Caco-2 (cell line): ENCODE data around the gene GCC2. TPM values are rescaled to one million over a fixed set of nuclear protein-coding genes. Genes with fewer than 3 reads are reported as not detected.

Experiments used
- BruUV-seq: library from RNA; stranded (reverse); fragments of 400-500 nt; replicated peaks from 2 replicates; lab custom pipeline; 2021; lab: Mats Ljungman, UMichigan
- CTCF ChIA-PET: fragments of 300-600 bp; sonication (Branson Sonifier 250); formaldehyde crosslinking; loops from one replicate; lab custom pipeline; 2022; ENCODE audit warnings: antibody characterized with exemption; lab: Charles Lee
- POLR2A ChIA-PET: fragments of 300-600 bp; sonication (Branson Sonifier 250); formaldehyde crosslinking; loops from one replicate; lab custom pipeline; 2022; ENCODE audit warnings: antibody characterized with exemption; lab: Charles Lee
- DNase-seq, 2 experiments: peaks; one replicate each; pipeline versions ENCODE4 v3.0.0 to v3.0.0-alpha.2; 2020 to 2022
- H3K27me3 ChIP-seq: replicated peaks from 2 replicates; pipeline ENCODE4 v1.6.0; 2011; ENCODE audit warnings: low read length; ENCODE audit not compliant: control insufficient read depth, insufficient read depth
- H3K36me3 ChIP-seq: 2 replicates; pipeline ENCODE4 v1.5.1; 2011; ENCODE audit warnings: low read length; ENCODE audit not compliant: control insufficient read depth, insufficient read depth
- H3K4me1 ChIP-seq: fragments of 250-450 bp; sonication (Bioruptor Pico); 2 replicates; pipeline ENCODE4 v1.5.1; 2020; ENCODE audit warnings: mild to moderate bottlenecking
- H3K4me3 ChIP-seq: 2 replicates; pipeline ENCODE4 v1.5.1; 2011; ENCODE audit warnings: low read depth, mild to moderate bottlenecking, control low read depth, low read length
- H3K9me3 ChIP-seq: fragments of 250-450 bp; sonication (Bioruptor Pico); 2 replicates; pipeline ENCODE4 v1.5.1; 2020; ENCODE audit warnings: mild to moderate bottlenecking, moderate library complexity
- H3K27ac Mint-ChIP-seq: one replicate; pipeline ENCODE4 v1.8.0; 2022; ENCODE audit warnings: mixed read lengths; ENCODE audit not compliant: unreplicated experiment
- H3K27me3 Mint-ChIP-seq: one replicate; pipeline ENCODE4 v1.8.0; 2022; ENCODE audit warnings: mixed read lengths; ENCODE audit not compliant: insufficient read depth, unreplicated experiment
- H3K36me3 Mint-ChIP-seq: one replicate; pipeline ENCODE4 v1.8.0; 2022; ENCODE audit warnings: mild to moderate bottlenecking, mixed read lengths; ENCODE audit not compliant: insufficient read depth, unreplicated experiment
- H3K4me1 Mint-ChIP-seq: one replicate; pipeline ENCODE4 v1.8.0; 2022; ENCODE audit warnings: low read depth, mixed read lengths; ENCODE audit not compliant: unreplicated experiment
- H3K4me3 Mint-ChIP-seq: one replicate; pipeline ENCODE4 v1.8.0; 2022; ENCODE audit warnings: mild to moderate bottlenecking, moderate library complexity, mixed read lengths; ENCODE audit not compliant: unreplicated experiment
- H3K9me3 Mint-ChIP-seq: one replicate; pipeline ENCODE4 v1.8.0; 2022; ENCODE audit warnings: mixed read lengths; ENCODE audit not compliant: unreplicated experiment
- intact Hi-C: fragments of 100-400 bp; cut with micrococcal nuclease; formaldehyde crosslinking; loops from one replicate; pipeline ENCODE4 v1.10.0; 2022; ENCODE audit not compliant: unreplicated experiment
- total RNA-seq: library from RNA; stranded (reverse); gene quantifications from 2 replicates; pipeline ENCODE4 v1.2.3, GENCODE V29; 2022
- TF ChIP-seq, protein P1 (sequence below), 2 experiments: fragments of 200-600 bp in 1 of 2; IDR thresholded peaks; 1 replicate in 1 of 2; 2 replicates in 1 of 2; pipeline versions ENCODE4 v1.5.1 to v1.8.0; 2011 to 2022; ENCODE audit warnings: antibody characterized with exemption in 1 of 2, control low read depth in 1 of 2, inconsistent platforms in 1 of 2, low read depth in 1 of 2, low read length in 1 of 2, mild to moderate bottlenecking in 1 of 2, moderate library complexity in 1 of 2; ENCODE audit not compliant: insufficient read depth in 1 of 2, severe bottlenecking in 1 of 2, unreplicated experiment in 1 of 2

Gene GCC2
- total RNA-seq, 1 experiment from 2014 or later: 46.2 TPM

DNA sequence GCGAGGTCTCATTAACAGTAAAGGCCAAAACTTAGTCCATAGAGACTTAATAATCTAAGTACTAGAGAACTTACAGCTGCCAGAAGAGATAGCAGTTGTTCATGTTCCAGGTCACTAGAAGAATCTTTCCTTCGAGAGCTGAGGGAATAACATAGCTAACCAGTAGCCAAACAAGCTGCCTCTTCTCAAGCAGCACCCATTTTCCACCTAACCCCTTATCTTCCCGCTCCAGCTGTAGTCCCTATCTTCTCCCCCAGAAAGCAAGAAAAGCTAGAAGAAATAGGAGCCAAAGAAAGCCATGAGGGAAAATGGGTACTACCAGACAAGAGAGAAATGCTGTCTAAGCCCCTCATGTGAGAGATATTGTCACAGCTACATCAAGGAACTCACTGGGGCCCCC, 47.2 kb upstream of the GCC2 start:
- TF ChIP-seq, protein P1, sequence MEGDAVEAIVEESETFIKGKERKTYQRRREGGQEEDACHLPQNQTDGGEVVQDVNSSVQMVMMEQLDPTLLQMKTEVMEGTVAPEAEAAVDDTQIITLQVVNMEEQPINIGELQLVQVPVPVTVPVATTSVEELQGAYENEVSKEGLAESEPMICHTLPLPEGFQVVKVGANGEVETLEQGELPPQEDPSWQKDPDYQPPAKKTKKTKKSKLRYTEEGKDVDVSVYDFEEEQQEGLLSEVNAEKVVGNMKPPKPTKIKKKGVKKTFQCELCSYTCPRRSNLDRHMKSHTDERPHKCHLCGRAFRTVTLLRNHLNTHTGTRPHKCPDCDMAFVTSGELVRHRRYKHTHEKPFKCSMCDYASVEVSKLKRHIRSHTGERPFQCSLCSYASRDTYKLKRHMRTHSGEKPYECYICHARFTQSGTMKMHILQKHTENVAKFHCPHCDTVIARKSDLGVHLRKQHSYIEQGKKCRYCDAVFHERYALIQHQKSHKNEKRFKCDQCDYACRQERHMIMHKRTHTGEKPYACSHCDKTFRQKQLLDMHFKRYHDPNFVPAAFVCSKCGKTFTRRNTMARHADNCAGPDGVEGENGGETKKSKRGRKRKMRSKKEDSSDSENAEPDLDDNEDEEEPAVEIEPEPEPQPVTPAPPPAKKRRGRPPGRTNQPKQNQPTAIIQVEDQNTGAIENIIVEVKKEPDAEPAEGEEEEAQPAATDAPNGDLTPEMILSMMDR (IDR thresholded peaks at IDR 0.05; ENCODE audit: insufficient read depth in 1 of 2, low read depth in 1 of 2, low read length in 1 of 2, severe bottlenecking in 1 of 2, unreplicated experiment in 1 of 2): no peak
- BruUV-seq: no TSS peak
- no peak for DNase-seq
- H3K9me3 Mint-ChIP-seq: peaks cover 66% of the 10 kb centered on the region
- H3K4me3 Mint-ChIP-seq: no peak overlapping the region
- no peaks in the 10 kb centered on the region for H3K4me1 ChIP-seq
- POLR2A ChIA-PET: no interaction called here
- H3K27me3 Mint-ChIP-seq: no peaks in the 10 kb centered on the region
- H3K27ac Mint-ChIP-seq: no peak overlapping the region
- no peaks in the 10 kb centered on the region for H3K36me3 Mint-ChIP-seq
- H3K9me3 ChIP-seq: peaks cover 23% of the 10 kb centered on the region
- no peaks in the 10 kb centered on the region; the same call in 1 of the 2 replicates for H3K27me3 ChIP-seq
- no peak overlapping the region for H3K4me3 ChIP-seq
- H3K36me3 ChIP-seq: no peaks in the 10 kb centered on the region
- H3K4me1 Mint-ChIP-seq: no peaks in the 10 kb centered on the region
- intact Hi-C loops: no loop called here
- CTCF ChIA-PET: no interaction called here

DNA sequence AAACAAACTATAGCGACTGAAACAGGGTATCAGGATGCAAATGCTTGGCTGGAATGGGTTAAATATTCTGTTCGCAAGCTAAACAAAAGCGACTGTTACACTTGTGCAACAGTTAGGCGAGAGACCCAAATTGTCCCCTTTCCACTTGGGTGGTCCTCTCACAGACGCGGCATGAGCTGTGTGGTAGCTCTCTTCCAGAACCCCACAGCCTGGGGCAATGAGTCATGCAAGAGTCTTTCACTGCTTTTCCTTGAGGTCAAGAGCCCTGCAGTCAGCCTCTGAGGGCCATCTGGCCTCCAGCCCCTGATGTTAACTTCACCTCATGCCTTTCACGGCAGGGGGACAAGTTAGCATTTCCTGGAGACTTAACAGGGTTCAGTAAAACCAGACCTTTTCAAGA, 45.5 kb upstream of the GCC2 start:
- POLR2A ChIA-PET: no interaction called here
- CTCF ChIA-PET: no interaction called here
- Histone ChIP-seq H3K4me1 (no peaks in the 10 kb centered on the region), H3K36me3 (no peaks in the 10 kb centered on the region), H3K9me3 (peaks cover 23% of the 10 kb centered on the region), H3K27me3 (no peaks in the 10 kb centered on the region; the same call in 1 of the 2 replicates), H3K4me3 (no peak overlapping the region)
- no peak overlapping the region for H3K4me3 Mint-ChIP-seq
- H3K9me3 Mint-ChIP-seq: peaks cover 55% of the 10 kb centered on the region
- intact Hi-C loops: no loop called here
- no peak for DNase-seq
- no peaks in the 10 kb centered on the region for H3K4me1 Mint-ChIP-seq
- no peak overlapping the region for H3K27ac Mint-ChIP-seq
- BruUV-seq: no TSS peak
- H3K36me3 Mint-ChIP-seq: no peaks in the 10 kb centered on the region
- no peaks in the 10 kb centered on the region for H3K27me3 Mint-ChIP-seq
- TF ChIP-seq, protein P1 (IDR thresholded peaks at IDR 0.05; ENCODE audit: insufficient read depth in 1 of 2, low read depth in 1 of 2, low read length in 1 of 2, severe bottlenecking in 1 of 2, unreplicated experiment in 1 of 2): no peak

DNA sequence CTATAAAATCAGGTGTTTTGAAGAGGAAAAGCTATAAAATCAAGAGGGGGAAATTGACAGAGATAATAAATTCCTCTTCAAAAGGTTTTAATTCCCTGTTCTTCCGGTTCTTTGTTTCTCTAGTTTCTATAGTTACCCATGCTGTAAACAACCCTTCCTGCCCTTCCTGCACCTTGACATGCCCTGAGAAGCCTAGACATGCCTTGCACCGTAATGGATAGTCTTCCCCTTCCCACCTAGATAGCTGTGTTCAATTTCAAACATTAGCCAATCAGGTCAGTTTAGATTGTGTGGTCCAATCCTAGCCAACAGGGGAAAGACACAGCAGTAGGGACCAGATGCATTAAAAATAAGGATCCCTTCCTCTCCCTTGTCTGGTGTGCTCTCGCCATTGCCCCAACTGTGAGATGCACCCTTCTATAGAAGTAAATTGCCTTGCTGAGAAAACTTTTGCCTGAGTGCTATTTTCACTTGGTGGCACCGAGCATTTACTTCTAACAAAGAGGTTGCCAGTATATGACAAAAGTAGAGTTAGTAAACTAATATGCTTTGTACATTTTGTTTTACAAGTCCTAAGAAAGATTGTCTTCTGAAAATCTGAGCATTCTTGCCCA, 44.1 kb upstream of the GCC2 start:
- peaks cover 42% of the 10 kb centered on the region for H3K9me3 Mint-ChIP-seq
- intact Hi-C loops: no loop called here
- Histone ChIP-seq H3K36me3 (no peaks in the 10 kb centered on the region), H3K27me3 (no peaks in the 10 kb centered on the region; the same call in 1 of the 2 replicates), H3K9me3 (peaks cover 16% of the 10 kb centered on the region), H3K4me1 (no peaks in the 10 kb centered on the region), H3K4me3 (no peak overlapping the region)
- TF ChIP-seq, protein P1 (IDR thresholded peaks at IDR 0.05; ENCODE audit: insufficient read depth in 1 of 2, low read depth in 1 of 2, low read length in 1 of 2, severe bottlenecking in 1 of 2, unreplicated experiment in 1 of 2): no peak
- H3K4me1 Mint-ChIP-seq: no peaks in the 10 kb centered on the region
- POLR2A ChIA-PET: no interaction called here
- no peak overlapping the region for H3K4me3 Mint-ChIP-seq
- CTCF ChIA-PET: no interaction called here
- no TSS peak for BruUV-seq
- H3K36me3 Mint-ChIP-seq: no peaks in the 10 kb centered on the region
- no peak for DNase-seq
- H3K27me3 Mint-ChIP-seq: no peaks in the 10 kb centered on the region
- H3K27ac Mint-ChIP-seq: no peak overlapping the region
